ENCODE measurements around the gene SPRED2. TPM values are rescaled to one million over a fixed set of nuclear protein-coding genes. Genes with fewer than 3 reads are reported as not detected.
A peak's percentile ranks its signal among the peaks of the same experiment; 100 is the strongest.

SPRED2 gene
- polyA plus RNA-seq, 2 of the 4 experiments (the other 2 are of a cell fraction), result 20.6 to 29.3 TPM

GRCh38 chr2:65395621-65396347 is 36.6 kb downstream of the SPRED2 start:
- H3K4me3 ChIP-seq, result no peak overlapping the region
- ATAC-seq, result no peak; a peak in 1 of 6 replicates
- peak overlapping the region; percentile 78 for H3K4me2 ChIP-seq
- no peaks in the 10 kb centered on the region; the same call in 2 of the 3 replicates for H3K9me3 ChIP-seq
- ChIA-PET CTCF (interaction anchor here (1.3 kb wide), 1 partner anchor 39 kb away, joined by 4 read pairs; no protein-coding TSS in a partner anchor), POLR2A (no interaction called here)
- 84% methylated on average over 5 of the region's 5 CpGs for WGBS (ENCODE audit: missing lambda C conversion rate)
- peak overlapping the region; percentile 38 to 68; a peak in 4 of 6 replicates for H3K27ac ChIP-seq
- no peak for DNase-seq (ENCODE audit: low read depth in 1 of 2, low spot score in 1 of 2)
- H3K4me1 ChIP-seq, result peaks cover 30% of the 10 kb centered on the region
- no peak for TF ChIP-seq E2F6 (IDR thresholded peaks at IDR 0.05; ENCODE audit: borderline replicate concordance, low read depth)
- TF ChIP-seq EHF (CRISPR knock-in tag; IDR thresholded peaks at IDR 0.05), result no peak
- no peak for TF ChIP-seq ZNF302 (CRISPR knock-in tag; IDR thresholded peaks at IDR 0.05)
- TF ChIP-seq FOXS1 (CRISPR knock-in tag; IDR thresholded peaks at IDR 0.05), result no peak
- no peak for TF ChIP-seq FOSB (CRISPR knock-in tag; IDR thresholded peaks at IDR 0.05)
- TF ChIP-seq SMC3 (IDR thresholded peaks at IDR 0.05), result no peak
- no peak for TF ChIP-seq HMGXB4 (CRISPR knock-in tag; IDR thresholded peaks at IDR 0.05; ENCODE audit: borderline replicate concordance)
- FAIRE-seq, result no peak

GRCh38 chr2:65393743-65394422 is 38.5 kb downstream of the SPRED2 start:
- FAIRE-seq (no peak), ATAC-seq (no peak), DNase-seq (ENCODE audit: low read depth in 1 of 2, low spot score in 1 of 2) (no peak)
- Histone ChIP-seq H3K4me2 (no peak overlapping the region), H3K4me1 (peaks cover 33% of the 10 kb centered on the region), H3K9me3 (no peaks in the 10 kb centered on the region; the same call in 2 of the 3 replicates), H3K27ac (no peak overlapping the region), H3K4me3 (no peak overlapping the region)
- ChIA-PET POLR2A (no interaction called here), CTCF (interaction anchor here (1.2 to 1.5 kb wide), 3 partner anchors 10 to 180 kb away, joined by 3 to 6 read pairs (median 3); no protein-coding TSS in a partner anchor)
- TF ChIP-seq CTCF (IDR thresholded peaks at IDR 0.05) (no peak), NR3C1 (IDR thresholded peaks at IDR 0.05) (no peak), HOXB13 (CRISPR knock-in tag; IDR thresholded peaks at IDR 0.05; ENCODE audit: low read depth) (no peak), TFCP2L1 (CRISPR knock-in tag; IDR thresholded peaks at IDR 0.05) (no peak), CHD2 (IDR thresholded peaks at IDR 0.05; ENCODE audit: low read length, partially characterized antibody) (no peak), HES2 (IDR thresholded peaks at IDR 0.05) (no peak), ZFP36 (IDR thresholded peaks at IDR 0.05; ENCODE audit: borderline replicate concordance, partially characterized antibody) (no peak), SREBF2 (IDR thresholded peaks at IDR 0.05) (no peak), ESRRA (IDR thresholded peaks at IDR 0.05; ENCODE audit: borderline replicate concordance, low read length) (no peak), KDM5A (IDR thresholded peaks at IDR 0.05) (no peak), JUN (IDR thresholded peaks at IDR 0.05) (no peak), EHF (CRISPR knock-in tag; IDR thresholded peaks at IDR 0.05) (no peak), MYC (IDR thresholded peaks at IDR 0.05; ENCODE audit: borderline replicate concordance, low read length) (no peak), KDM1A (IDR thresholded peaks at IDR 0.05; ENCODE audit: low read depth) (no peak), JUNB (IDR thresholded peaks at IDR 0.05) (no peak)
- 66% methylated on average over 3 of the region's 3 CpGs for whole genome bisulfite sequencing (ENCODE audit: missing lambda C conversion rate)
